Measurements from ENCODE around the gene JDP2. TPM values are rescaled to one million over a fixed set of nuclear protein-coding genes. Genes with fewer than 3 reads are reported as not detected.

The JDP2 gene
- total RNA-seq, 1 donor from 2014 or later, result 58.4 TPM

DNA sequence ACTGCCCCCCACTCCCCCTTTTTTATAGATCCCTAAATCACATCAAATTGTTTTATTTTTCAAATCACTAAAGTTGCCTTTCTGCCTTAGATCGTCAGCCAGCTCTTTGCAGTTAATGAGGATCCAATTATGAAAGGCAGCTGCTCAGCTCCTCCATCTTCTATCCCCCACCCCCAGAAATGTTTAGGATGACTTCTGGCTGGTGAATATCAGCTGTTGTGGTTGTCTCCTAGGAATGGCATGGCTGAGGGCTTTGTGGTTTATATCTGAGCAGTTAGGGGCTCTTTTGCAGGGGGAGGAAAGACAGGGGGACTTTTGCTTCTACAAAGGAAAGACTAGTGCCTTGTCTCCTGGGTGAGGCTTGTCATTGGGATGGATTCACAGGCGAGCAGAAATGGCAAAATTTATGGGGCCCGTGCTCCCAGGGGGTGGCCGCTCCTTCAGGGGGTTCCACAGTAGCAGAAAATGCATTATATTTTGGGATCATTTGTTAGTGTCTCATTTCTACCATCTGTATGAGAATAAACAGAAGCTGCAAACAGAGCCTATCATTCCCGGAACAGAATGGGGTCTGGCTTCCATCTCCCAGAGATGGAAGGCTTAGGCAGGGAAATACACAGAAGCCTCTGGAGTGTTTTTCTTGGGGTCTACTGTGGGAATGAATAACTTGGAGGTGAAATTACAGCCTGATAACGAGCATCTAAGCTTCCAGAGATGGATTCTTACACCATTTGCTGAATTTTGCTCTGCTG is 6.5 kb downstream of the JDP2 start:
- FAIRE-seq (no peak), DNase-seq (ENCODE audit: low read depth) (no peak)
- Histone ChIP-seq H3K4me3 (ENCODE audit: low read depth, low read length) (no peak overlapping the region), H3K36me3 (ENCODE audit: control insufficient read depth, insufficient read depth, low read length) (peaks cover 37% of the 10 kb centered on the region), H3K27me3 (ENCODE audit: control insufficient read depth, insufficient read depth, low read length) (no peaks in the 10 kb centered on the region)
- TF ChIP-seq, protein P1, sequence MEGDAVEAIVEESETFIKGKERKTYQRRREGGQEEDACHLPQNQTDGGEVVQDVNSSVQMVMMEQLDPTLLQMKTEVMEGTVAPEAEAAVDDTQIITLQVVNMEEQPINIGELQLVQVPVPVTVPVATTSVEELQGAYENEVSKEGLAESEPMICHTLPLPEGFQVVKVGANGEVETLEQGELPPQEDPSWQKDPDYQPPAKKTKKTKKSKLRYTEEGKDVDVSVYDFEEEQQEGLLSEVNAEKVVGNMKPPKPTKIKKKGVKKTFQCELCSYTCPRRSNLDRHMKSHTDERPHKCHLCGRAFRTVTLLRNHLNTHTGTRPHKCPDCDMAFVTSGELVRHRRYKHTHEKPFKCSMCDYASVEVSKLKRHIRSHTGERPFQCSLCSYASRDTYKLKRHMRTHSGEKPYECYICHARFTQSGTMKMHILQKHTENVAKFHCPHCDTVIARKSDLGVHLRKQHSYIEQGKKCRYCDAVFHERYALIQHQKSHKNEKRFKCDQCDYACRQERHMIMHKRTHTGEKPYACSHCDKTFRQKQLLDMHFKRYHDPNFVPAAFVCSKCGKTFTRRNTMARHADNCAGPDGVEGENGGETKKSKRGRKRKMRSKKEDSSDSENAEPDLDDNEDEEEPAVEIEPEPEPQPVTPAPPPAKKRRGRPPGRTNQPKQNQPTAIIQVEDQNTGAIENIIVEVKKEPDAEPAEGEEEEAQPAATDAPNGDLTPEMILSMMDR (IDR thresholded peaks at IDR 0.05; ENCODE audit: insufficient read depth, low read length, severe bottlenecking), result no peak

DNA sequence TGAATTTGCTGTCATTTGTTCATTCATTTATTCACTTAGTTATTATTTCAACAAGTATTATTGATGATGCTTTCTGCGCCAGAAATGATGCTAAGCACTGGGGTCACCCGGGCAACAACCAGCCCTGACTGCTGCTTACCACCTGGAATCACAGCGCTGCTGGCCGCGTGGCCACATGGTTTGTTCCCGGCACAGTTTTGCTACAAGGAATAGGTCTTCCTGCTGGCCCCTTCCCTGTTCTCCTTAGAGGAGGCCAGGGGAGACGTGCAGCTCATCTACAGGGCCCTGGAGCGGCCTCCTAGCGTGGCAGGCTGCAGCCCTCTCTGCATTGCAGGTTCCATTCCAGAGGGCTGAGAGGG is 7.0 kb downstream of the JDP2 start:
- Histone ChIP-seq H3K36me3 (ENCODE audit: control insufficient read depth, insufficient read depth, low read length) (peaks cover 38% of the 10 kb centered on the region), H3K27me3 (ENCODE audit: control insufficient read depth, insufficient read depth, low read length) (no peaks in the 10 kb centered on the region), H3K4me3 (ENCODE audit: low read depth, low read length) (no peak overlapping the region)
- FAIRE-seq (no peak), DNase-seq (ENCODE audit: low read depth) (no peak)
- TF ChIP-seq, protein P1 (IDR thresholded peaks at IDR 0.05; ENCODE audit: insufficient read depth, low read length, severe bottlenecking), result no peak

DNA sequence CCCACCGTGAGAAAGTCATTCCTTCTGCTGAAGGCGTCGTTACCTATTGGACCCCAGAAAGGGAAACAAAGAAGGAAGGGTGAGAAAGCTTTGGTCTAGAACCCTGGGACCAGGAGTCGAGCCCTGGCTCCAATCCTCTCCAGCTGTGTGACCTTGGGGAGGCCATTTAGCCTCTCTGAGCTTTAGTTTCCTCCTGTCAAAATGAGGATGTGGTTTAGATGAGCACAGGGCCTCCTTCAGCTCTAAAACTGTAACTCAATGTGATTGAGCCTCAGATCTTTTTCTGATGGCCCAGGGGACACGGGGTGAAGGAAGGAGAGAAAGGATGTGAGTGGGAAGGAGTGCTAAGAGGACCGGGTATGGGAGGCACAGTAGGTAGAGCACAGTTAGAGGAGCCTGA is 7.7 kb downstream of the JDP2 start:
- Histone ChIP-seq H3K36me3 (ENCODE audit: control insufficient read depth, insufficient read depth, low read length) (peaks cover 40% of the 10 kb centered on the region), H3K4me3 (ENCODE audit: low read depth, low read length) (no peak overlapping the region), H3K27me3 (ENCODE audit: control insufficient read depth, insufficient read depth, low read length) (no peaks in the 10 kb centered on the region)
- TF ChIP-seq, protein P1 (IDR thresholded peaks at IDR 0.05; ENCODE audit: insufficient read depth, low read length, severe bottlenecking), result no peak
- no peak for FAIRE-seq
- no peak for DNase-seq (ENCODE audit: low read depth)

DNA sequence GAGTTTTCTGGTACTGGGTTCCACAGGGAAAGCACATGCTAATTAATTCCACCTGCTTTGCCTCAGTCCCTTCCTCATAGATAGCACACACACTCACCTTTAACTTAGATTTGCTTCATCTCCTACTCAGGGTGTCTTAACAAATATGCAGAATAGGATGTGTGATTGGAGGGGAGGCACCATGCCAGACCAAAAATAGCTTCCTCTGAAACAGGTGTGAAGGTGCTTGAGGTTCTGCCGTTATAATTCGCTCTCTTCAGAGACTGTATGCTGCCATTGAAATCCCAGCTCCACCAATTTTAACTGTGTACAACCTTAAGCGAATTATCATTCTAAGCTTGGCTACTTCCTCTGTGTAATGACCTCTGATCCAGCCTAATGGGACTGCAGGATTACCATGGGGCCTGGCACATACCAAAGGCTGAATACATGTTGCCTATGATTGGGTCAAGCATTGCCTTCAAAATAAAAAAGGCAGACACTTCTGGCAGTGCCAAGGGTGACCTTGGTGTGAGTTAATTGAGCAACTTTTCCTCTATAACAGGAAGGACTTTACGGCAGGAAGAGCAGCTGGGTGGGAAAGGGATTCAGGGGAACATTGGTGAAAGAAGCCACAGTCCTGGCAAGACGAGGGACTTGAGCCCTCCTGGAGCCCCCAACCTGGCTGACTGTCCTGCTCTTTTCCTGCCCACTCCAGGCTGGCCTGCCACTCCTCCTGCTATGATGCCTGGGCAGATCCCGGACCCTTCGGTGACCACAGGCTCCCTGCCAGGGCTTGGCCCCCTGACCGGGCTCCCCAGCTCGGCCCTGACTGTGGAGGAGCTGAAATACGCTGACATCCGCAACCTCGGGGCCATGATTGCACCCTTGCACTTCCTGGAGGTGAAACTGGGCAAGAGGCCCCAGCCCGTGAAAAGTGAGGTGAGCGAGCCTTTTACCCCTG is 9.7 kb downstream of the JDP2 start:
- Histone ChIP-seq H3K27me3 (ENCODE audit: control insufficient read depth, insufficient read depth, low read length) (no peaks in the 10 kb centered on the region), H3K4me3 (ENCODE audit: low read depth, low read length) (no peak overlapping the region), H3K36me3 (ENCODE audit: control insufficient read depth, insufficient read depth, low read length) (peaks cover 39% of the 10 kb centered on the region)
- DNase-seq (ENCODE audit: low read depth), result no peak
- no peak for FAIRE-seq
- TF ChIP-seq, protein P1 (IDR thresholded peaks at IDR 0.05; ENCODE audit: insufficient read depth, low read length, severe bottlenecking), result no peak

DNA sequence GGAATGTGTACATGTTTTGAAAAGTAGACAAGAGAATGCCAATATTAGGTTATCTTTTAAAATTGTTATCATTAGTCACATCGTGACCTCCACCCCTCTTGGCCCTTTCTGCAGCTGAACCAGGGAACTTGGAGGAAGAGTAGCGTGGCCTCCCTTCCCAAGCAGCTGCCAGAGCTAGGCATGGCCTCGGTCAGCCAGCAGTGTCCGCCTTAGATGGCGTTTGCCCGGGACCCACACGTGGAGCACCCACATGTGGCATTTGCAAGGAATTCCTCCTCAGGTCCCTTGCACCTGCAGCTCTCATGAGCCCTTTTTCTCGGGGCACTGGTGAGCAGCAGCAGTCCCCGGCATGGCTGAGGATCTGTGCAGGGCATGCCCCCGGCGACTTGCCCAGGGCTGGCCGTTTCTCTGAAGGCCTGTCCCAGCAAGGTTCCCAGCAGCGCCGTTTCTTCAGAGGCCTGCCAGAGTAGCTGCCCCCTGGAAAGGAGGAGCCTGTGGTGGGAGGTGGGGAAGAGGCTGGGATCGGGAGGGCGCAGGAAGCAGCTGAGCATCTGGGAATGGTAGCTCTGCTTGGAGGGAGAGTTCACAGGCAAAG is 10.8 kb downstream of the JDP2 start:
- FAIRE-seq (no peak), DNase-seq (ENCODE audit: low read depth) (no peak)
- Histone ChIP-seq H3K36me3 (ENCODE audit: control insufficient read depth, insufficient read depth, low read length) (peaks cover 40% of the 10 kb centered on the region), H3K4me3 (ENCODE audit: low read depth, low read length) (no peak overlapping the region), H3K27me3 (ENCODE audit: control insufficient read depth, insufficient read depth, low read length) (no peaks in the 10 kb centered on the region)
- TF ChIP-seq, protein P1 (IDR thresholded peaks at IDR 0.05; ENCODE audit: insufficient read depth, low read length, severe bottlenecking), result no peak

All from bronchial epithelial cell (primary cell).